Hepatocyte (in vitro differentiated cells): Measurements from ENCODE around the gene OPA3. TPM values are rescaled to one million over a fixed set of nuclear protein-coding genes. Genes with fewer than 3 reads are reported as not detected.
A peak's percentile ranks its signal among the peaks of the same experiment; 100 is the strongest.

ENCODE experiments used
- DNase-seq: peaks from one replicate; pipeline ENCODE4 v3.0.0-alpha.2; 2016; ENCODE audit warnings: low spot score
- H2AFZ ChIP-seq: fragments of 200-600 bp; sonication (generic); 2 replicates; pipeline ENCODE4 v1.6.0; 2016; ENCODE audit warnings: antibody characterized with exemption, mild to moderate bottlenecking
- H3K27ac ChIP-seq: fragments of 200-600 bp; sonication (generic); 2 replicates; pipeline ENCODE4 v1.5.1; 2016; ENCODE audit warnings: mild to moderate bottlenecking
- H3K27me3 ChIP-seq: fragments of 200-600 bp; sonication (generic); 2 replicates; pipeline ENCODE4 v1.6.1; 2016
- H3K36me3 ChIP-seq: fragments of 200-600 bp; sonication (generic); replicated peaks from 2 replicates; pipeline ENCODE4 v1.5.1; 2016; ENCODE audit warnings: low read depth; ENCODE audit not compliant: insufficient read depth
- H3K4me1 ChIP-seq: fragments of 200-600 bp; sonication (generic); 2 replicates; pipeline ENCODE4 v1.5.1; 2016; ENCODE audit warnings: mild to moderate bottlenecking, moderate library complexity; ENCODE audit not compliant: insufficient read depth
- H3K4me2 ChIP-seq: fragments of 200-600 bp; sonication (generic); 2 replicates; pipeline ENCODE4 v1.6.0; 2016
- H3K4me3 ChIP-seq: fragments of 200-600 bp; sonication (generic); 2 replicates; pipeline ENCODE4 v1.5.1; 2016; ENCODE audit warnings: mild to moderate bottlenecking
- H3K79me2 ChIP-seq: fragments of 200-600 bp; sonication (generic); 2 replicates; pipeline ENCODE4 v1.6.0; 2017; ENCODE audit warnings: mild to moderate bottlenecking
- H3K9me2 ChIP-seq: fragments of 200-600 bp; sonication (generic); replicated peaks from 2 replicates; pipeline ENCODE4 v1.6.0; 2017; ENCODE audit warnings: mild to moderate bottlenecking; ENCODE audit not compliant: insufficient read depth
- H3K9me3 ChIP-seq: fragments of 200-600 bp; sonication (generic); 2 replicates; pipeline ENCODE4 v1.5.1; 2016; ENCODE audit warnings: low read depth, mild to moderate bottlenecking
- H4K20me1 ChIP-seq: fragments of 200-600 bp; sonication (generic); 2 replicates; pipeline ENCODE4 v1.6.0; 2016; ENCODE audit warnings: mild to moderate bottlenecking; ENCODE audit not compliant: insufficient read depth, poor library complexity, severe bottlenecking
- EZH2 ChIP-seq: fragments of 200-600 bp; sonication (generic); IDR thresholded peaks from 2 replicates; pipeline ENCODE4 v1.6.1; 2016; ENCODE audit warnings: antibody characterized with exemption, mild to moderate bottlenecking, borderline replicate concordance
- EZH2phosphoT487 ChIP-seq: fragments of 200-600 bp; sonication (generic); IDR thresholded peaks from one replicate; pipeline ENCODE4 v1.6.1; 2018; ENCODE audit warnings: antibody characterized with exemption, mild to moderate bottlenecking, low read depth, moderate library complexity; ENCODE audit not compliant: unreplicated experiment, severe bottlenecking
- WGBS: methylation state at CpG from one replicate; pipeline ENCODE4 v1.1.6; 2016; ENCODE audit warnings: low lambda C conversion rate; ENCODE audit errors: missing lambda C conversion rate; 5-methylcytosine and 5-hydroxymethylcytosine counted together
- polyA plus RNA-seq: library from polyadenylated mRNA; unstranded; fragments of >200 nt; fragmentation: Nextera tagmentation; extraction: Ambion mirVana; gene quantifications from 2 replicates; pipeline ENCODE4 v1.2.1, GENCODE V29; 2016
- total RNA-seq: library from RNA; depleted of rRNA; stranded (reverse); fragments of >200 nt; gene quantifications from 2 replicates; pipeline ENCODE4 v1.2.3, GENCODE V29; 2014
- TF ChIP-seq, protein P1 (sequence below): fragments of 200-600 bp; sonication (generic); IDR thresholded peaks from 2 replicates; pipeline ENCODE4 v1.5.1; 2016; ENCODE audit warnings: antibody characterized with exemption, mild to moderate bottlenecking; ENCODE audit not compliant: poor library complexity

The OPA3 gene
- 11.2 and 15.1 TPM in 2 replicates for total RNA-seq
- polyA plus RNA-seq, result 15.0 and 15.2 TPM in 2 replicates

DNA sequence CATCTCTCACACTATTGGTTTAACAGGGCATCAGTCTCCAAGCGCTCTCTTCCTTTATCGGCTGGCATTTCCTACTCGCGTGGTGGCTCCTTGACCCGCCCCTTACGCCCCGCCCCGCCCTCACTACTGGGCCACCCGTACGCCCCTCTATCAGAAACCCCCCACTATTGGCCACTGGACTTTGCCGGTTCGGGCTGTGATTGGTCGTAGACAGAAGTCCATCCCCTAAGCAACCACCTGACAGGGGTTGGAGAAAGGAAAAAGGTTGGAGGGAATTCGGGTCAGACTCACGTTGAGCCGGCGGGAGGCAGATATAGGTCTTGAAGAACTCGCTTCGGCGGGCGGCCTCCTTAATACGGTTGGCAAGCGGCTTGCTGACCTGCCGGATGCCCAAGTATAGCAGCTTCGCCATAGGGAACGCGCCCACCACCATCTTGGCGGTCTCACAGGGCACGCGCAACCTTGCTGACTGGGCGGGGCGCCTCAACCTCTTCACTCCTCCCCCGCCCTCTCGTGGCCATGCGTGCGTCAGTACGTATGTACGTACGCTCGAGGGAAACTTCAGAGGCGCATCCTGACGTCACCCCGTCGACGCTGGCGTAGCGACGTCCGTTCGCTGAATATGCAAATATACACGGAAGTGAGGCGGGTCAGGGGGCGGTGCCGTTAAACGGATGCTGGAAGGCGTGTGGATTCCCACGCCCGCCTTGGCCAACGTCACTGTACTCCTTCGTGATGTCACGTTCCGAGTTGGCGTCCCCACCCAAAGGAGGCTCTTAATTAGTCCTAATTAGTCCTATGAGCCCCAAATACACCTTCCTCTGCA, at the start of gene OPA3:
OPA3 (minus strand) TSS at position 471 of the 826 bp plus-strand sequence; CDS start at position 433, 38 bp downstream.
- Histone ChIP-seq H3K79me2 (peaks cover 36% of the 10 kb centered on the region), H3K4me3 (peak within 1 kb of the TSS; percentile 58), H3K27ac (peak within 1 kb of the TSS; percentile 96), H3K27me3 (no peaks in the 10 kb centered on the region), H3K4me1 (peaks cover 9% of the 10 kb centered on the region), H3K36me3 (no peaks in the 10 kb centered on the region), H3K9me3 (no peaks in the 10 kb centered on the region), H4K20me1 (no peaks in the 10 kb centered on the region), H3K9me2 (no peaks in the 10 kb centered on the region), H2AFZ (peak within 1 kb of the TSS; percentile 60), H3K4me2 (peak within 1 kb of the TSS; percentile 86)
- under 1% methylated on average over 55 of the region's 63 CpGs for WGBS
- TF ChIP-seq, protein P1, sequence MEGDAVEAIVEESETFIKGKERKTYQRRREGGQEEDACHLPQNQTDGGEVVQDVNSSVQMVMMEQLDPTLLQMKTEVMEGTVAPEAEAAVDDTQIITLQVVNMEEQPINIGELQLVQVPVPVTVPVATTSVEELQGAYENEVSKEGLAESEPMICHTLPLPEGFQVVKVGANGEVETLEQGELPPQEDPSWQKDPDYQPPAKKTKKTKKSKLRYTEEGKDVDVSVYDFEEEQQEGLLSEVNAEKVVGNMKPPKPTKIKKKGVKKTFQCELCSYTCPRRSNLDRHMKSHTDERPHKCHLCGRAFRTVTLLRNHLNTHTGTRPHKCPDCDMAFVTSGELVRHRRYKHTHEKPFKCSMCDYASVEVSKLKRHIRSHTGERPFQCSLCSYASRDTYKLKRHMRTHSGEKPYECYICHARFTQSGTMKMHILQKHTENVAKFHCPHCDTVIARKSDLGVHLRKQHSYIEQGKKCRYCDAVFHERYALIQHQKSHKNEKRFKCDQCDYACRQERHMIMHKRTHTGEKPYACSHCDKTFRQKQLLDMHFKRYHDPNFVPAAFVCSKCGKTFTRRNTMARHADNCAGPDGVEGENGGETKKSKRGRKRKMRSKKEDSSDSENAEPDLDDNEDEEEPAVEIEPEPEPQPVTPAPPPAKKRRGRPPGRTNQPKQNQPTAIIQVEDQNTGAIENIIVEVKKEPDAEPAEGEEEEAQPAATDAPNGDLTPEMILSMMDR, result peak; percentile 36
- no peak for TF ChIP-seq EZH2phosphoT487
- peak; percentile 100 for DNase-seq

DNA sequence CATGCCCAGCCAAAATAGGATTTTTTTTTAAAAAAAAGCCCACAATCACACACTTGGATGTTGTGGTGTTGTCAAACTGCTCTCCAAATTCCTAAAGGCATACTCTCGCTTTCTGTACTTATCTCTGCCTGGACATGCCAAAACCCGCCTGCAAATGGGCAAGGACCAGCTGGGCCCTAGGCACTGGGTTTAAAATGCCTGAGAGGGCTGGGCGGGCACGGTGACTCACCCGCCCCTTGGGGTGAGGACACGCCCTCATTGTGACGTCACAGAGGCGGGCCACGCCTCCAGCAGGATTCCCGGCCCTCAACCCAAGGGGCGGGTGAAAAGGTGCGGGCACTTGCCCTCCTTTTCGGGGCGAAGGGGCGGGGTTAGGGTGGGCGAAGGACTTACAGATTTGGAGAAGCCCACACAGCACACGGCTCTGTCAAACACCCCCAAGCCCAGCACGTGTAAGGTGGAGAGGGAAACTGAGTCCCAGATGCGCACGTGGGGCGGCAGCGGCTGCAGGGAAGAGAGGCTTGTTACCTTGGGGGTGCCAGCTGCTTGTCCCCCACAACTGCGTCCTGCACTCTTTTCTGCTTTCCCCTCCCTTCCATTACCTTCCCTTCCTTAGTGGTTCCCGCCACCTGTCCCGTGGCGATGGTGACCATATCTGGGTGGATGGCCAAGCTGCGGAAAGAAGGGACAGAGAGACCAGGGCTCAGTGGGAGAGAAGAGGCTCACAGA, 48.0 kb upstream of the OPA3 start:
- Histone ChIP-seq H3K4me3 (no peak overlapping the region), H2AFZ (no peak overlapping the region), H4K20me1 (no peaks in the 10 kb centered on the region), H3K27ac (no peak overlapping the region), H3K79me2 (peaks cover 2% of the 10 kb centered on the region), H3K36me3 (no peaks in the 10 kb centered on the region), H3K27me3 (no peaks in the 10 kb centered on the region), H3K9me3 (no peaks in the 10 kb centered on the region), H3K4me1 (no peaks in the 10 kb centered on the region), H3K4me2 (no peak overlapping the region), H3K9me2 (no peaks in the 10 kb centered on the region)
- WGBS, result 47% methylated on average over 27 of the region's 27 CpGs
- TF ChIP-seq, protein P1, result no peak
- no peak for TF ChIP-seq EZH2phosphoT487
- TF ChIP-seq EZH2, result no peak
- DNase-seq, result peak; percentile 84

DNA sequence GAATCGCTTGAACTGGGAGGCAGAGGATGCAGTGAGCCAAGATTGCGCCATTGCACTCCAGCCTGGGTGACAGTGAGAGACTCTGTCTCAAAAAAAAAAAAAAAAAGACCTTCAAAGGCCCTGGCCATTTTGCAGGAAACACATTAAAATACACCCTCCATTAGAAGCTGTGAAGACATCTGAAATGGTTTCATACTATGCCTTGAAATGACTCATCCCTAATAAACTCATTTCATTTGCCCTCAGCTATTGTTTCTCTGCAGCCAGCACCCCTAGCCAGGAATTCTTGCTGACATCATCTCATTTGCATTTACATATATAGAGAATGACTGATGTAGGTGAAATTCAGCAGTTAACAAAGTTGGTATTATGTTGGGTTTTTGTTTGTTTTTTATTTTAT, 45.9 kb upstream of the OPA3 start:
- no peak overlapping the region for H3K4me3 ChIP-seq
- no peaks in the 10 kb centered on the region for H3K4me1 ChIP-seq
- H3K4me2 ChIP-seq, result no peak overlapping the region
- no peaks in the 10 kb centered on the region for H3K27me3 ChIP-seq
- no peaks in the 10 kb centered on the region for H3K9me2 ChIP-seq
- 93% methylated on average over 2 of the region's 2 CpGs for whole genome bisulfite sequencing
- H4K20me1 ChIP-seq, result no peaks in the 10 kb centered on the region
- H3K36me3 ChIP-seq, result no peaks in the 10 kb centered on the region
- H3K27ac ChIP-seq, result peak overlapping the region; percentile 41
- DNase-seq, result peak; percentile 61
- TF ChIP-seq EZH2, result no peak
- TF ChIP-seq EZH2phosphoT487, result no peak
- TF ChIP-seq, protein P1, result no peak
- H3K9me3 ChIP-seq, result no peaks in the 10 kb centered on the region
- H2AFZ ChIP-seq, result no peak overlapping the region
- no peaks in the 10 kb centered on the region for H3K79me2 ChIP-seq
